Skeletal muscle cell (primary cell): ENCODE results near the gene TRIM37.
A peak's percentile ranks its signal among the peaks of the same experiment; 100 is the strongest.
"Not testable (repeated sequence)": the region's sequence is repeated elsewhere in the genome, so short reads cannot be mapped to it uniquely, and the experiment has no call there.

Experiments used
- DNase-seq: peaks from one replicate; pipeline ENCODE4 v3.0.0-alpha.2; 2010; ENCODE audit warnings: low read depth
- H3K4me3 ChIP-seq: 2 replicates; pipeline ENCODE4 v1.5.1; 2011; ENCODE audit warnings: low read depth, mild to moderate bottlenecking, control low read depth, low read length, moderate library complexity

Gene TRIM37

GRCh38 chr17:59121901-59122480 lies 15.3 kb upstream of the TRIM37 start:
- no peak overlapping the region for H3K4me3 ChIP-seq
- DNase-seq, result no peak

- DNase-seq, result no peak
- no peak overlapping the region for H3K4me3 ChIP-seq
Measured at GRCh38 chr17:59115474-59115873, 8.8 kb upstream of the TRIM37 start.

- no peak for DNase-seq
- H3K4me3 ChIP-seq, result no peak overlapping the region
Measured at GRCh38 chr17:59111539-59111938, 4.9 kb upstream of the TRIM37 start.

GRCh38 chr17:59110973-59111372 lies 4.3 kb upstream of the TRIM37 start:
- no peak overlapping the region for H3K4me3 ChIP-seq
- no peak for DNase-seq

- no peak overlapping the region for H3K4me3 ChIP-seq
- no peak for DNase-seq
Measured at GRCh38 chr17:59108400-59109102, 1.9 kb upstream of the TRIM37 start.

- DNase-seq, result no peak
- peak overlapping the region; percentile 90 for H3K4me3 ChIP-seq
Measured at GRCh38 chr17:59107306-59107670, 608 bp upstream of the TRIM37 start.

GRCh38 chr17:59105852-59106462 lies 723 bp downstream of the TRIM37 start:
- peak overlapping the region; percentile 90 for H3K4me3 ChIP-seq
- DNase-seq, result no peak

GRCh38 chr17:59101178-59101577 lies 5.5 kb downstream of the TRIM37 start:
- no peak overlapping the region for H3K4me3 ChIP-seq
- no peak for DNase-seq

- DNase-seq, result no peak
- no peak overlapping the region for H3K4me3 ChIP-seq
Measured at GRCh38 chr17:59097876-59098275, 8.8 kb downstream of the TRIM37 start.

- H3K4me3 ChIP-seq, result no peak overlapping the region
- no peak for DNase-seq
Measured at GRCh38 chr17:59094861-59095530, 11.7 kb downstream of the TRIM37 start.

GRCh38 chr17:59093702-59094231 lies 12.9 kb downstream of the TRIM37 start:
- peak; percentile 86 for DNase-seq
- peak overlapping the region; percentile 7 for H3K4me3 ChIP-seq

- DNase-seq, result no peak
- H3K4me3 ChIP-seq, result peak overlapping the region; percentile 7
Measured at GRCh38 chr17:59093145-59093701, 13.5 kb downstream of the TRIM37 start.

- not testable (repeated sequence) for H3K4me3 ChIP-seq, DNase-seq
Measured at GRCh38 chr17:59090593-59090992, 16.1 kb downstream of the TRIM37 start.

- DNase-seq, result no peak
- no peak overlapping the region for H3K4me3 ChIP-seq
Measured at GRCh38 chr17:59084154-59084553, 22.5 kb downstream of the TRIM37 start.

GRCh38 chr17:59074494-59074893 lies 32.2 kb downstream of the TRIM37 start:
- no peak overlapping the region for H3K4me3 ChIP-seq
- no peak for DNase-seq

- no peak overlapping the region for H3K4me3 ChIP-seq
- no peak for DNase-seq
Measured at GRCh38 chr17:59073972-59074371, 32.7 kb downstream of the TRIM37 start.

GRCh38 chr17:59069856-59070255 lies 36.8 kb downstream of the TRIM37 start:
- no peak for DNase-seq

GRCh38 chr17:59067756-59068155 lies 38.9 kb downstream of the TRIM37 start:
- no peak for DNase-seq
- H3K4me3 ChIP-seq, result no peak overlapping the region

More at GRCh38 chr17:59069856-59070255, 36.8 kb downstream of the TRIM37 start:
- H3K4me3 ChIP-seq, result no peak overlapping the region

GRCh38 chr17:59067340-59067739 lies 39.3 kb downstream of the TRIM37 start:
- no peak for DNase-seq

GRCh38 chr17:59062509-59062908 lies 44.2 kb downstream of the TRIM37 start:
- no peak for DNase-seq
- no peak overlapping the region for H3K4me3 ChIP-seq

More at GRCh38 chr17:59067340-59067739, 39.3 kb downstream of the TRIM37 start:
- no peak overlapping the region for H3K4me3 ChIP-seq
